Myocyte (in vitro differentiated cells): ENCODE results near the gene RCOR3. TPM values are rescaled to one million over a fixed set of nuclear protein-coding genes. Genes with fewer than 3 reads are reported as not detected.
A peak's percentile ranks its signal among the peaks of the same experiment; 100 is the strongest.

Experiments
- DNase-seq: peaks from one replicate; pipeline ENCODE4 v3.0.0-alpha.2; 2012; ENCODE audit warnings: low read depth
- total RNA-seq: library from RNA; depleted of rRNA; stranded (reverse); fragments of >200 nt; gene quantifications from 2 replicates; pipeline ENCODE4 v1.2.3, GENCODE V29; 2014

RCOR3 gene
- total RNA-seq, 1 donor from 2014 or later, result 28.4 TPM

DNA sequence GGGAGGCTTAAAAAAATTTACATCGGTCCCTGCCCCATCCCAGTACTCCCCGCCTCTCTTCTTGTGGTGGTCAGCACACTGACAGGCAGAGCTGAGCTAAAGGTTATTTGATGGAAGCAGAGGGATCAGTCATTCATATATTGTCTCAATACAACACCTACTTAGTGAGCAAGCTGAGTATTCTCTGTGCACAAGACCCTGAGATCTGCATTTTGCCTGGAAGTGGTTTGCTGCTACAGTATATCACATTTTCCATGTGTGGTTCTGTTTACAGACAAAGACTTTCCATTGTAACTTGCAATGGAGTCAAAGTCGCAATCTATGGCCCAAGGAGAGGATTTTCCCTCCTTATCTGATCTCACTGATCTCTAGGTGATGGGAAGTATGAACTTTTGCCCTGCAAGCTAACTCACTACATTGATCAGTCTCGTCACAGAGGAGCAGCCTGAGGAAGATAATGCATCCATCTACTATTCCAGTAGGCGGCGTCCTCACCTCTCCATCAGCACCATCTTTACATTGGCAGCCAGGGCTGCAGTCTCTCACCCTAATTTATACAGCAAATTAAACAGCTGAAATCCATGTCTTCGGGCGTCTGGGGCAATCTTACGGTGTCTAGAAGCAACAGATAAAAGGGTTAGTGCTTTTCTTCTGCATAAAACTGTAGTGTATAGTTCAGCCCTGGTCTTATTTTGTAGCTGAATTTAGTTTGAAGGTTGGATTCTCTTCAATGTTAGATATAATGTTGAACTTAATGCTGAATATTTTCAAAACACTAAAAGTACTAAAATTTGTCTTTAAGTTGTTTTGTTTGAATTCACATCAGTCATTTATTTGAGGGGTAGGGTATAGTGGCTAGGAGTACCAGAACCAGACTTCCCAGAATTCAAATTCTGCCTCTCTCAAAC lies 64.2 kb downstream of the RCOR3 start:
- peak; percentile 59 for DNase-seq

DNA sequence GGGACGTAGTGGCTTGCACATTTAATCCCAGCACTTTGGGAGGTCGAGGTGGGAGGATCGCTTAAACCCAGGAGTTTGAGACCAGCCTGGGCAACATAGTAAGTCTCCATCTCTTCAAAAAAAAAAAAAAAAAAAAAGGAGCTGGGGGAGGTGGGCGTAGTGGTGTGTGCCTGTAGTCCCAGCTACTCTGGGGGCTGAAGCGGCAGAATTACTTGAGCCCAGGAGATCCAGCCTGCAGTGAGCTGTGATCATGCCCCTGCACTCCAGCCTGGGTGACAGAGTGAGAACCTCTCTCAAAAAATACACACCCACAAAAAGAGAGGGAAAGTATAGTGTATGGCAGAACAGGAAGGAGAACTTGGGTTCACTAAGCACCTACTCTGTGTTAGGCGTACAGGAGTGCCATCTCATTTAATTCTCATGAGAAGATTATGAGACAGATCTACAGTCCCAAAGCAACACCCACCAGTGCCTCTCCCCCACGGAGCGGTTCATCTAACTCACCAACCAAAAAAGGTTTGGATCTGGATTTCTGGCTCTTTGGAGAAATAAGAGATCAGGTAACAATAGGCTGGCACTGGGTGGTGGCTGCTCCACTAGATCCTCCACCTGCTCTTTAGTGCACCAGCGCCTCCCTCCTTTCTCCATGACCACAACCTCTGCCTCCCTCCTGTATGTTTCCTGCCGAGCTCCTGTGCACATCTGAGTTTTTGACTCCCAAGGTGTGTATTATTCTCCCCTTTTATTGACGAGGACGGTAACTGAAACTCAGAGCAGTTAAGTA lies 66.0 kb downstream of the RCOR3 start:
- DNase-seq, result no peak

DNA sequence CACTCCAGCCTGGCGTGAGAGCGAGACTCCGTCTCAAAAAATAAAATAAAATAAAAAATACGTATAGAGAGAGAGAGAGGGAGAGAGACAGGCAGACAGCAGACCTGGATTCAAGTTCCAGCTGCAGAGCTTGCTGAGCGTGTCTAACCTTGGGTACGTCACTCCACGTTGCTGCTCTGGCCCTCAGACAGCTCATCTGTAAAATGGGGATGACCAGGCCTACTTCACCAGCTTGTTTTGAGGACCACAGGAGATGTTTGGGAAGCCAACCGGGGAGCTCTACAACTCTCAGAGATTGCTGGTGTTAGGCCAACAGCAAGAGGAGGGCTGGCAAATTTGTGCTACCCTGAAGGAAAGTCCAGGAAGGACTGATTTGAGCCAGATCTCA lies 67.0 kb downstream of the RCOR3 start:
- no peak for DNase-seq

DNA sequence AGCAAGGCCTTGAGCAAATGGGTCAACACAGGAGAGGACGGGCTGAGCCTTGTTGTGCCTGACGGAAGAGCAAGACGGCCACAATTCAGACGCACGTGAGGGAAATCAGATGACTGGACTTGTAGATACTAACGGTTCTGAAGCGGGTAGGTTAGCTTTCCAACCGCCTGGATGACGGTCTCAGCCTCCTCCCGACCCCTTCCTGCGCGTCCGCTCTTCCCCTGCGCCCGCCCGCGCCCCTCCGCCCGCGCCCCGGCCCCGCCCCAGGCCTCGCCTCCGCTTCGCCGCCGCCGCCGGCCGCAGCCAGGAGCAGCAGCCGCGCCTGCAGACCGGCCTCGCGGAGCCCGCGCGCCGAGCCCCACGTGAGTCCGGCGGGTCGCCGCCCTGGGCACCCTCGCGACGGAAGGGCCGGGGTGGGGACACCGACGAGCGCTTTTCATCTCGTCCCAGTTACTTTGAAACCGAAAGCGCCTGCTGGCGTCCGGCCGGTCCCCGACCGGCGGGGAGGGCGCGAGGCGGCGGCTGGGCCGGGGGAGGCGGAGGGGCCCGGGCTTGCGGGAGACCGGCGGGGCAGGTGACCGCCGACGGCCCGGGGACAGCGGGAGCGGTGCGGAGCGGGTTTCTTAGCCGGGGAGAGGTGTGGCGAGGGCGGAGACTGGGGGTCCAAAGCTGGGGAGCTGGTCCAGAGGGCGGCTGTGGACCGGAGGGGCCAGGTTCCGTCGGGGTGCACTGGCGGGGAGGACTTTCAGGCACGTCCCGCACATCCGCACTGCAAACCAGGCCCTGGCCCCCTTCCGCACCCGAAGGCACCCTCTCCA lies 67.6 kb downstream of the RCOR3 start, which contains the start of gene TRAF5:
TRAF5 (plus strand) TSS at position 306 of the 818 bp plus-strand sequence. CDS start 26,407 bp downstream, outside the sequence.
- DNase-seq, result peak; percentile 48

DNA sequence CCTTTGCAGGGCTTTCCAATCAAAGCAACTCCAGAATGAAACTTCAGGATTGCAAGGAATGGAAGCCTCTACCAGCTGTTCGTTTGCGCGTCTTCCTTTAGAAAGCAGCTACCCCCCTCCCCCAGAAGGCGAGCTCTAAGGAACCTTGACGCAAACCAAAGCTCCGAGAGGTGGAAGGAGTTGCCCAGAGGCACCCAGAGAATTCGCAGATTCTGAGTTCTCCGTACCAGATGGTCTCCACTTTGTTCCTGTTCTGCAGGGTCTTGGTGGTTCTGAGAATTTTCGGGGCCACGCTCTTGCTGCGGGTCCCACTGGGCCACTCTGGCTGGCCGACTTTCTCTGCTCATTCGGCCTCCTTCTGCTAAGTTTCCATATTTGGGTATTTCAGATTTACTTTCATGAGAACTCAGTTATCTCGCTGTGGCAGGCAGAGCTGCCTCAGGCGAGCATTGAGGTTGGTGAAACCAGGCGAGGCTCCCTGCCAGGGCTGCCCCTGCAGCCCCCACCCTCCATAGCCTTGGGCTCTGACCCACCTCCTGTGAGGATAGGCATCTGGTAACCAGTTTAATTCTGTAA lies 68.3 kb downstream of the RCOR3 start:
- peak; percentile 55 for DNase-seq

DNA sequence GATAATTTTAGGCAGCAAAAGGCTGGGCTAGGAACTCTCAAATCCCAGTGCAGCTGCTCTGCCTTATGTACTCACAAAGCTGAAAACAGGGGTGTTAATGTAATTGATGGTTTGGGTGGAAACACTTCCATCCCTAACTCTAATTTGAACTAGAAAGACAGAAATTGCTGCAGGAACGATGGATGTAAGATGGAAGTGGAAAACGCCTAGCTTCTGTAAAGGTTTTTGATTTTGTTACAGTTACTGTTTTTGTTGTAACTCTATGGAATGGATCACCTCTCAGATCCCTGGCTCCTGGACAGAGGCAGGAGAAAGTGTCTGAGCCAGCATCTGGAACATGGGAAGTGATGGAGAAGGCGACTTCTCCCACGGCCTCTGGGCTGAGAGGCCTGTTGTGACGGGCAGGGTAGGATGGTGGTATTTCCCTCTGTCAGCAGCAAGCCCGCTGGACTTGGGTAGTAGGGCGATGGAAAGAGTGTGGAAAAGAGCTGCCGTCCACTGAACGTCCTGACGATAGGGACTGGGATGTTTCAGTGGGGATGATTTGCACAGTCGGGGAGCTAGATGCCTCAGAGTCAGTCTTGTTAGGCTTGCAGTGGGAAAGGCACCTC lies 69.0 kb downstream of the RCOR3 start:
- DNase-seq, result no peak

DNA sequence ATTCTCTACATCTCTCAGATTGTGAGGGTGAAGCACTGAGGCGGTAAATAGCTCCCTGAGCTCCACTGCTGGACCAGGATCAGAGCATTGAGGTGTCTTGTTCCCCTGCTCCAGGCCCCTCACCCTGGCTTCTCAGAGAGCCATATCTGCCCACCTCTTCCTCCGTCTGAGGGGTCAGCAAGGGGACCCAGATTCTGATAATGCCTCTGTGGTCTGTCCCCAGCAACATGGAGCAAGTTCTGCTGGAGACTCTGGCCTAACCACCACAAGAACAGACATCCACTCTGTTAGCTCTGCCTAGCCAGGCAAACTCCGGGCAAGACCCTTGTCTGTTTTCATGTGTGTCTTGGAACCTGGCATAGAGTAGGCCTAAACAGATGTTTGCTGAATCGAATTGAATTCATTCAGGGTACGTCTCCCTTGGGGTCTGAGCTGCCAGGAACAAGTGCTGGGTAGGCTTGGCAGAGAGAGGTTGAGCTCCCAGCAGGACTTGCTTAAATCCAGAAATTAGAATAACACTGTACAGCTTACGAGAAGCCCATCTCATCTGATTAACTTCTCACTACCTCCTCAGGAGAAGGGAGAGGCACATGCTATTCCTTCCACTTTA lies 69.8 kb downstream of the RCOR3 start:
- DNase-seq, result no peak

DNA sequence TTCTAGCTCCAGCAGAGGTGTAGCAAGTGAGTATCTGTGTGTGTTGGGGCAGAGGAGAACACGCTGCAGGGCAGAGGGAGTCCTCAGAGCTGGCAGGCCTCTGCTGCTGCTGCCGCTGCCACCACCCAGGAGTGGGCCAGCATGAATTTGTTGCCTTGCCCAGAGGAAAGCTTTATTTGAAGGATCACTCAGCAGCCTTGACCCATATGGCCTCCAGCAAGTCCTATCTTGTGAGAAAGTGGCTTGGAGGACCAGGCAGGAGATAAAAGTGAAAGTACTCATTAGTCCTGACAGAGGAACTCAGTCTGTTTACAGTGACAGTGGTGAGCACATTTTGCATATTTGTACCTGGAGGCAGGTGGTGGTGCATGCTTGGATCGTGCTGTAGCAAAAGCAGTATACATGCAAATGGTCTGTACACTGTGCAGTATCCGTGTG lies 70.6 kb downstream of the RCOR3 start:
- no peak for DNase-seq

DNA sequence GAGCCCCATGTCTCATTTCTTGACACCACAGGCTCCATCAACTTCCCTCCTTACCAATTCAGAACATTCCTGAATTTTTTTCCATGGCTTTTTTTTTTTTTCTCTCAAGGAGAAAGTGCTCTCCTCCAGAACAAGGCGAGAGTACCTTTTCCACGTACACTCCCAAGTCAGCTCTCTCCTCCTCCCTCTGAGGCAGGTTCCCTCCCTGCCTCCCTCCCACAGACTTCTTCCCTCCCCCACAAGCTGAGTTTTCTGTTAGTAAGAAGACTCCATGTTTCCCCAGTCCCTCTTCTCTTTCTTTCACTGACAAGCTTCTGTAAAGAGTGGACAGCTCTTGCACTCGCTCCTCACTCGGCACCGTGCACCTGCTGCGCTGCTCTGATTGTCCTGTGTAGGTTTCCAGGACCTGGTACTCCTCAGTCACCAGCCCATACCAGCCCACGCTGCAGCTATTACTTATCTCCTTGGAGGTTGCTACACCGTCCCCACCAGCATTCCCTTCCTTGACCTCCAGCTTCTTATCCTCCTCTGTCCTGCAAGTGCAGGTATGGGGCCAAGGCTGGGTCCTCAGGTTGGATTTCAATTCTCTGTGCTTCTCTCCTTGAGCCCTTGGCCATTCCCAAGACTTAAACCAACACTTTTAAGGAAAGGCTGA lies 71.2 kb downstream of the RCOR3 start:
- DNase-seq, result no peak

DNA sequence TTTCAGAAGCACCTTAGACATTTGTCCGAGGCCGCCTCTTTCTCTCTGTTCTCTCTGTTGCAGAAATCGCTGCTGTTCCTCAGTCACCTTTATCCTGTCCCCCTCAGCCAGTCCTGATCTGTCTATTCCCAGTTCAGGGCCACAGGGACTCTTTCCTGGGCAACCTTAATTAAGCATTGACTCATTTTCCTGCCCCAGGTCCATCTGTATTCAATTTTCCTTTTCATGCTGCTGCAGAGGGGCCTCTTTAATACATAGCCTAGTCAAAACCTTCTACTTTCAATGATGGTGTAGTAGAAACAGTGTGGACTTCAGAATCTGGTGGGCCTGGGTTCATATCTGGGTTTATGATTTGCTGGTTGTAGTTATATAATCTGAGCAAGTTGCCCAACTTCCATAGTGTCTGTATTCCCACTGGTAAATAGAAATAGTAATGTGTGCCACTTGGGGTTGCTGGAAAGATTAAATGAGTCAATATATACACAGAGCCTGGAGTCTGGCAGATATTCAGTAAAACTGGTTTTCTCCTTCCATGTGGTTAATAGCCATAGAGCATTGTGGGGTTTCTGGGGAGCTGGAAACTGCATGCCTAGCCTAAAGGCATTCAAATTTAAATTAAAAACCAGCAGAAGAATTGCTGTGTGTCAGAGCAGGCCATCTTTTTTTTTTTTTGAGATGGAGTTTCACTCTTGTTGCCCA lies 72.0 kb downstream of the RCOR3 start:
- DNase-seq, result no peak

DNA sequence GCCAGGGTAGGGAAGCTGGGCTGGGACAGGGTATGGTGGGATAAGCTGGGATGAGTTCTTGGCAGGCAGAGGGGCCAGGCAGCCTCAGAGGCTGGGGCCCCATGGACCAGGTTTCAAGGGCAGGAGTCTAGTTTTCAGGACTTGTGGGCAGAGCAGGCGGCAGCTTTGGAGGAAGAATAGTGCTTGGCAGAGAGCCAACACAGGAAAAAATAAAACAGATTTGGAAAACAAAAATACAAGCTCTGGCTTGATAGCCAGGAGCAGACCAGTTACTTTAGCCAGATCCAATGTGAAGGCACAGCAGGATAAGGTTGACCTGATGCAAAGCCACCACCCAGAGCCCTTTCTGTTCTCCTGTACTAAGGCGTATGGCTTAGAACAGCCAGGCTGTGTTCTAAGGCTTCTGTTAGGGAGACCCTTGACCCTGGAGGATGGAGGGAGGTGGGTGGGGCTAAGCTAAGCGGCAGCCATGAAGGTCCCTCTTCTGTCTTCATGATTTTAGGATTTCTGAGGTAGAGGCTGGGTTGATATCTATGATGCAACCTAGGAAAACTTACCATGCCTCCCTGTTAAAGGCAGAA lies 73.0 kb downstream of the RCOR3 start:
- no peak for DNase-seq

DNA sequence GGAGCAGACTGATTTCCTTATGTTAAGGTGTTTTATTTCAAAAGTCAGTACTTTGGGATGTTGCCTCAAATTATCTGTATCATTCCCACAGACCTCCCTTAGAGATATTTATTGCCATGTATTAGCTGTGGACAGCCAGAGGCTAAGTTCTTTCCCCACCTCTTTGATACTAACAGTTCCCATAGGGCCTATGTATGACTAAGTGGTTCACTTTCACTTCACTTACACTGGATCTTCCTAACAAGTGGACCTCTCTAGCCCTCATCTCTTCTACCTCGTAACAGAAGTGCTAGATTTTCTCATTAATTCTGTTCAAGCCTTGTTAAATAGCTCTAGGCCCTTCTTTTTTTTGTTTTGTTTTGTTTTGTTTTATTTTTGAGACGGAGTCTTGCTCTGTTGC lies 73.7 kb downstream of the RCOR3 start:
- no peak for DNase-seq

DNA sequence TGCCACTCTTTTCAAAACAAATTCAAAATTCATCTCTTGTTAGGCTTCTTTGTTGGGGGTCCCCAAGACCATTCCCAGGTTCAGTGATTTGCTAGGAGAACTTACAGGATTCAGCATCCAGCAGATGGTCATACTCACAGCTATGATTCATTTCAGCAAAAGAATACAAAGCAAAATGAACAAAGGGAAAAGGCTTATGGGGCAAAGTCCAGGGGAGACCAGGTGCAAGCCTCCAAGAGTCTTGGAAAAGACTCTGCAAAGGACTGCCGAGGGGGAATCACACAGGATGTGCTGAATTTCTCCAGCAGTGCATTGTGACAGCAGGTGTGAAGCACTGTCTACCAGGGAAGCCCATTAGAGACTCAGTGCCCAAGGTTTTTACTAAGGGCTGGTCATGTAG lies 74.7 kb downstream of the RCOR3 start:
- no peak for DNase-seq

DNA sequence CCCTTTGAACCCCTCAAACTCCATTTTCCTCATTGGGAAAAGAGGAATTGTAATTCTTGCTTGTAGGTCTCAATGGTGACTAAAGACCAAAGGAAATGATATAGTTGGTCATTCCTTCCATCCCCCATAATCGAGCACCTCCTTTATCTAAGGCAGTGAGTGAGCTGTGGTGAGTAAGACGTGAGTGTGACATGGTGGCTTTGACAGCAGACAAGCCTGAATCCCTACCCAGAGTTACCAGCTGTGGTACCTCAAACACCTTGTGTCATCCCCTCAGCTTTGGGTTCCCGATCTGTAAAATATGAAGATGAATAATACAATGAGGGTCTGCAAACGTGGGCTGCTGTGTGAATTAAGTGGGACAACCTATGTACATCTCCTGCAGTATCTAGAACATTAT lies 75.8 kb downstream of the RCOR3 start:
- no peak for DNase-seq

DNA sequence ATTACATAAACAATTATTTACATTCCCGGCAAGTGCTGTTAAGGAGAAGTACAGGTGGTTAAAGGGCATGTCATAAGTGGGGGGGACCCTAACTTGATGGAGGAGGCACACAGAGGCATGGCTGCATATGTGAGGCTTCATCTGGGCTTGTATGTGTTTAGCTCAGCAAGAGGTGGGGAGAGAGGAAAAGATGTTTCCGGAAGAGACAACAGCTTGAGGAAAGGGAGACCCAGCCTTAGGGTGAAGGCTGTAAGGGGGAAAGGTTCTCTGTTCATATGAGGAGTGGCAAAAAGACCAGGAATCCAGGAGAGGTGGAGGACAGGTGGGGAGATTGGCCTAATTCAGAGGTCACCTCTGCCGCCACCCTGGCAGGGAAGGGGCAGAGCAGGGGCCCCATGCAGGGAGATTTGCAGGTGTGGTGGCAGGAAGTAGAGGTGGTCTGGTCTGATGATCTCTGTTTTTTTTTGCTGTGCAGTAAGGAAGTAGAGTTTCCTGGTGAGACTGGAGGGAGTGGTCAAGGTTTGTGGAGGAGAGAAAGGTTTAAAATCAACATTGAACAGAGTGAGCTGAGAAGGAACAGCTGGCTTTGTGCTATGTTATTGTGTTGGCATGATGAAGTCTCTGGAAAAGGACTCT lies 76.5 kb downstream of the RCOR3 start:
- DNase-seq, result no peak

DNA sequence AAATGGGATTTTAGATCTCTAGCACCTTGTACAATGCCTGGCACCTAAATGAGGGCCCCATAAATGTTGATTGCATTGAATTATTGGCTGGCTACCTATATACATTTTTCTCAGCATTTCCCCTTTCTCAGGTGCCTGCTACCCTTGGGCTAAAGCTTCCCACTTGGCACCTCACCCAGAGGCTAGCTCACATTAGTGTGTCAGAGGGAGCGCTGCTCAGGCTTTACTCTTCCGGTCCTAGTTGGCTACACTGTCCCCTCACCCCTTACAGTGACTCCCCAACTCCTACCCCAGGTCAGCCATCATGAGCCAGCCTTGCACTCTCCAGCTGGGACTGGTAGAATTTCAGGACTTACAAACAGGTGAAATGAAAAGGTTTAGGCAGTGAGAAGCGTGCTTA lies 77.0 kb downstream of the RCOR3 start:
- DNase-seq, result no peak

DNA sequence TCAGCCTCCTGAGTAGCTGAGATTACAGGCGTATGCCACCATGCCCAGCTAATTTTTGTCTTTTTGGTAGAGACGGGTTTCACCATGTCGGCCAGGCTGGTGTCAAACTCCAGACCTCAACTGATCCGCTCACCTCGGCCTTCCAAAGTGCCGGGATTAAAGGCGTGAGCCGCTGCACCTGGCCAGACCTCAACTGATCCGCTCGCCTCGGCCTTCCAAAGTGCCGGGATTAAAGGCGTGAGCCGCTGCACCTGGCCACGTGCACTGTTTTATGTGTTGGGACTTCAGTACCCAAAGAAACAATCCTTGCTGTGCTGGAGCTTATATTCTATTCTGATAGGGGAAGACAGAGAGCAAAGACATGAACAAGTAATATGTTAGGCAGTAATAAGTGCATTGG lies 77.6 kb downstream of the RCOR3 start:
- no peak for DNase-seq
